Activated CD8-positive, alpha-beta T cell treated with anti-CD3 and anti-CD28 coated beads for 36 hours (primary cell): ENCODE data around the gene ETF1. TPM values are rescaled to one million over a fixed set of nuclear protein-coding genes. Genes with fewer than 3 reads are reported as not detected.
"Not testable (repeated sequence)": the region's sequence is repeated elsewhere in the genome, so short reads cannot be mapped to it uniquely, and the experiment has no call there.

Experiments used
- ATAC-seq: fragments of 200-7000 bp; cut with Tn5 transposase; one replicate; pipeline ENCODE4 v1.10.0; 2021; ENCODE audit warnings: mild to moderate bottlenecking, moderate library complexity
- CTCF ChIA-PET: fragments of 350-600 bp; sonication (Branson Sonifier 250); formaldehyde crosslinking; loops from one replicate; lab custom pipeline; 2021; ENCODE audit warnings: antibody characterized with exemption; lab: Charles Lee
- POLR2A ChIA-PET: fragments of 350-600 bp; sonication (Branson Sonifier 250); formaldehyde crosslinking; loops from one replicate; lab custom pipeline; 2021; ENCODE audit warnings: antibody characterized with exemption; lab: Charles Lee
- DNase-seq: peaks from one replicate; pipeline ENCODE4 v3.0.0-alpha.2; 2020
- H3K27ac Mint-ChIP-seq: one replicate; pipeline ENCODE4 v1.8.0; 2021; ENCODE audit warnings: mild to moderate bottlenecking, mixed read lengths
- H3K27me3 Mint-ChIP-seq: one replicate; pipeline ENCODE4 v1.8.0; 2021; ENCODE audit warnings: mixed read lengths
- H3K36me3 Mint-ChIP-seq: one replicate; pipeline ENCODE4 v1.8.0; 2021; ENCODE audit warnings: low read depth, mixed read lengths
- H3K4me1 Mint-ChIP-seq: one replicate; pipeline ENCODE4 v1.8.0; 2021; ENCODE audit warnings: low read depth, mixed read lengths
- H3K4me3 Mint-ChIP-seq: one replicate; pipeline ENCODE4 v1.8.0; 2021; ENCODE audit warnings: mild to moderate bottlenecking, moderate library complexity, mixed read lengths
- H3K9me3 Mint-ChIP-seq: one replicate; pipeline ENCODE4 v1.8.0; 2021; ENCODE audit warnings: mixed read lengths
- intact Hi-C: fragments of 100-400 bp; cut with micrococcal nuclease; formaldehyde crosslinking; loops from one replicate; pipeline ENCODE4 v1.10.0; 2022
- total RNA-seq, 2 experiments: library from RNA; stranded (reverse); gene quantifications; one replicate each; pipeline ENCODE4 v1.2.3, GENCODE V29; 2021
- TF ChIP-seq, protein P1 (sequence below): fragments of 200-600 bp; IDR thresholded peaks from one replicate; pipeline ENCODE4 v1.8.0; 2022; ENCODE audit warnings: antibody characterized with exemption, mild to moderate bottlenecking

Gene ETF1
- total RNA-seq, 2 experiments from 2014 or later, result 154 to 161 TPM

DNA sequence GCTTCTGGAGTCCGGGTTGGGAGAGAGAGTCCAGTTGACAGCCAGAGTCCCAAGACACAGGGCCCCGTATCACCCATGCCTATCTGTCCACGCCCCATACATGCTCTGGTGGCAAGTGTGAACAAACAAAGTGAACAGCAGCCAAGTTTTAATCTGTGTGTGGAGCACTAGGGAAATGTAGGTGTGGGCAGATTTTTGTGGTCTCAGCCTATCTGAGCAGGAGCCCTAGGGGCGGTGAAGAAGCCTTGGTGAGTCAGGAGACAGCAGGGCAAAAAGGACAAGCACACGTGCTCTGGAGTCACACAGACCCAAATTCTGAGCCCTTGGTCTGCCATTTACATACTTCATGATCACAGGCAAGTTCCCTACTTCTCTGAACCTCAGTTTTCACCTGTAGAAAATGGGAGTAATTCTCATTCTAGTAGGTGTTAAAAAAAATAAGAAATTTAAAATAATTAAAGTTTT is 54.5 kb downstream of the ETF1 start:
- intact Hi-C loops, result no loop called here
- Mint-ChIP-seq H3K4me3 (no peak overlapping the region), H3K36me3 (no peaks in the 10 kb centered on the region), H3K9me3 (no peaks in the 10 kb centered on the region), H3K27me3 (peaks cover 22% of the 10 kb centered on the region), H3K27ac (no peak overlapping the region), H3K4me1 (peaks cover 16% of the 10 kb centered on the region)
- ATAC-seq (no peak), DNase-seq (no peak)
- ChIA-PET POLR2A (interaction anchor here (2.2 kb wide), 1 partner anchor 23 kb away, joined by 9 read pairs; the partner anchor contains the start of gene EGR1), CTCF (no interaction called here)
- TF ChIP-seq, protein P1, sequence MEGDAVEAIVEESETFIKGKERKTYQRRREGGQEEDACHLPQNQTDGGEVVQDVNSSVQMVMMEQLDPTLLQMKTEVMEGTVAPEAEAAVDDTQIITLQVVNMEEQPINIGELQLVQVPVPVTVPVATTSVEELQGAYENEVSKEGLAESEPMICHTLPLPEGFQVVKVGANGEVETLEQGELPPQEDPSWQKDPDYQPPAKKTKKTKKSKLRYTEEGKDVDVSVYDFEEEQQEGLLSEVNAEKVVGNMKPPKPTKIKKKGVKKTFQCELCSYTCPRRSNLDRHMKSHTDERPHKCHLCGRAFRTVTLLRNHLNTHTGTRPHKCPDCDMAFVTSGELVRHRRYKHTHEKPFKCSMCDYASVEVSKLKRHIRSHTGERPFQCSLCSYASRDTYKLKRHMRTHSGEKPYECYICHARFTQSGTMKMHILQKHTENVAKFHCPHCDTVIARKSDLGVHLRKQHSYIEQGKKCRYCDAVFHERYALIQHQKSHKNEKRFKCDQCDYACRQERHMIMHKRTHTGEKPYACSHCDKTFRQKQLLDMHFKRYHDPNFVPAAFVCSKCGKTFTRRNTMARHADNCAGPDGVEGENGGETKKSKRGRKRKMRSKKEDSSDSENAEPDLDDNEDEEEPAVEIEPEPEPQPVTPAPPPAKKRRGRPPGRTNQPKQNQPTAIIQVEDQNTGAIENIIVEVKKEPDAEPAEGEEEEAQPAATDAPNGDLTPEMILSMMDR, result no peak

DNA sequence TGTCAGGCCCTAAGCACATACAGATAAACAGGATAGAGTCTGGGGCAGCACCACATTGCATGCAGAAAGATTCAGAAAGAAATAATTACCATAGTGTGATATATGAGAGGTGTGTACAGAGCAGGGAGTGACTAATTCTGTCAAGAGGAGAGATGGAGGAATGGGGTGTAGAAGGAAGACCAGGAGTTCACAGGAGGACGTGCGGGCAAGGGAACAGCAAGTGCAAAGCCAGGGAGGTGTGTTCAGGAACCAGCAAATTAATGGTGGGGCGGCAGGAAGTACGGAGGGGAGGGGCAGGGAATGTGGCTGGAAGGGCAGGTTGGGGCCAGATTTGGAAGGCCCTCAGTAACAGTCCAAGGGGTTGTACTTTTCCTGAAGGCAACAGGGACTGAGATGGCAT is 60.4 kb downstream of the ETF1 start:
- Mint-ChIP-seq H3K27me3 (no peaks in the 10 kb centered on the region), H3K27ac (no peak overlapping the region), H3K36me3 (no peaks in the 10 kb centered on the region), H3K4me3 (no peak overlapping the region), H3K9me3 (no peaks in the 10 kb centered on the region), H3K4me1 (no peaks in the 10 kb centered on the region)
- POLR2A ChIA-PET, result interaction anchor here (0.9 kb wide), 1 partner anchor 15 kb away, joined by 3 read pairs; no protein-coding TSS in a partner anchor
- CTCF ChIA-PET, result interaction anchor here (1.2 kb wide), 2 partner anchors 18 to 21 kb away, joined by 3 read pairs; no protein-coding TSS in a partner anchor
- intact Hi-C loops, result no loop called here
- no peak for DNase-seq
- no peak for ATAC-seq
- TF ChIP-seq, protein P1, result no peak

DNA sequence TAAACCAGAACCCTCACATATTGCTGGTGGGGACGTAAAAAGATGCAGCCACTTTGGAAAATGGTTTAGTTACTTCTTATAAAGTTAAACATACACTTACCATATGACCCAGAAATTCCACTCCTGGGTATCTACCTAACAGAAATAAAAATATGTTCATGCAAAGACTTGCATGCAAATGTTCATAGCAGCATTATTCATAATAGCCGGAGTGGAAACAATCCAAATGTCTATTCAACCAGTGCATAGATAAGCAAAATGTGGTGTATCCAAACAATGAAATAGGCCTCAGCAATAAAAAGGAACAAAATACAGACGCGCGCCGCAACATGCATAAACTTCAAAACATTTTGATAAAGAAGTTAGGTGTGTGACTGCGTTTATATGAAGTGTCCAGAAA is 66.1 kb downstream of the ETF1 start:
- H3K27me3 Mint-ChIP-seq, result no peaks in the 10 kb centered on the region
- POLR2A ChIA-PET, result interaction anchor here (1.6 kb wide), 1 partner anchor 12 kb away, joined by 6 read pairs; the partner anchor contains the start of gene EGR1
- DNase-seq, result no peak
- H3K27ac Mint-ChIP-seq, result no peak overlapping the region
- intact Hi-C loops, result no loop called here
- CTCF ChIA-PET, result interaction anchor here (0.7 kb wide), 1 partner anchor 27 kb away, joined by 3 read pairs; no protein-coding TSS in a partner anchor
- H3K4me1 Mint-ChIP-seq, result no peaks in the 10 kb centered on the region
- no peak for ATAC-seq
- no peaks in the 10 kb centered on the region for H3K36me3 Mint-ChIP-seq
- TF ChIP-seq, protein P1, result no peak
- H3K9me3 Mint-ChIP-seq, result no peaks in the 10 kb centered on the region
- no peak overlapping the region for H3K4me3 Mint-ChIP-seq

DNA sequence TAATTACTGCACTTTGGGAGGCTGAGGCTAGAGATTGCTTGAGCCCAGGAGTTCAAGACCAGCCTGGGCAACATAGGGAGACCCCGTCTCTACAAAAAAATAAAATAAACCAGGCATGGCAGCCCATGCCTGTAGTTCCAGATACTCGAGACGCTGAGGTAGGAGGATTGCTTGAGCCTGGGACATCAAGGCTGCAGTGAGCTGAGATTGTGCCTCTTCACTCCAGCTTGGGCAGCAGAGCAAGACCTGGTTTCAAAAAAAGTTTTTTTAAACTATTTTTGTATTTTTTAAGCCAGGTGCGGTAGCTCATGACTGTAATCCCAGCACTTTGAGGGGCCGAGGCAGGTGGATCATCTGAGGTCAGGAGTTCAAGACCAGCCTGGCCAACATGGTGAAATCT is 69.9 kb downstream of the ETF1 start:
- intact Hi-C loops, H3K27ac Mint-ChIP-seq, ATAC-seq, H3K27me3 Mint-ChIP-seq, H3K4me3 Mint-ChIP-seq, H3K36me3 Mint-ChIP-seq, DNase-seq, H3K9me3 Mint-ChIP-seq, H3K4me1 Mint-ChIP-seq: not testable (repeated sequence)
- ChIA-PET CTCF (interaction anchor here (1.2 to 1.6 kb wide), 3 partner anchors 20 to 121 kb away, joined by 4 to 5 read pairs (median 4); no protein-coding TSS in a partner anchor), POLR2A (interaction anchor here (0.6 kb wide), 1 partner anchor 184 kb away, joined by 4 read pairs; no protein-coding TSS in a partner anchor)

DNA sequence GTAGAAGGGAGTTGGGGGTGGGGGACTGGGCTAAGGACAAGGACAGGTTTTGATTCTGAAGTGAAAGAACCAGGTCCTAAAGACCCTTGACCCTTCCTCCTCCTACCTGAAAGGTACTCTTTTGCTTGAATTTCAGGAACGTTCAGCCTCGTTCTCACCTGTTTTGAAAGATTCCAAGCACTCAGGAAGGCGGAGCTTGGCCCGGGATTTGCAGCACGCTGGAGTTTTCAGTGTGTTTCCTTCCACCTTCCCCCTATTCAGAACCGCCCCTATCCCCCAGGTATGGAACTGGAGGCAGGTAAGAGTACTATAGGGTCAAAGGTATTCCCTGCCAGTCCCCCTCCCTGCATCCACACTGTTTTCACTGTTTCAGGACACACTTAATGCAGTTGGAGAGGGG is 70.7 kb downstream of the ETF1 start:
- ATAC-seq, result no peak
- no peak overlapping the region for H3K4me3 Mint-ChIP-seq
- H3K9me3 Mint-ChIP-seq, result no peaks in the 10 kb centered on the region
- peaks cover 13% of the 10 kb centered on the region for H3K4me1 Mint-ChIP-seq
- ChIA-PET CTCF (interaction anchor here (1.2 to 1.6 kb wide), 2 partner anchors 22 to 121 kb away, joined by 4 to 6 read pairs; no protein-coding TSS in a partner anchor), POLR2A (no interaction called here)
- DNase-seq, result no peak
- peaks cover 13% of the 10 kb centered on the region for H3K36me3 Mint-ChIP-seq
- no peak overlapping the region for H3K27ac Mint-ChIP-seq
- no peaks in the 10 kb centered on the region for H3K27me3 Mint-ChIP-seq
- intact Hi-C loops, result no loop called here
- TF ChIP-seq, protein P1, result no peak
